Measurements from ENCODE around the gene PIEZO2.

The PIEZO2 gene

GRCh38 chr18:11042247-11042646 lies 107.1 kb downstream of the PIEZO2 start:
- DNase-seq (ENCODE audit: low read depth) = no peak
- no peak for TF ChIP-seq CTCF (conservative IDR thresholded peaks at IDR 0.05; ENCODE audit: low read length)
- no peak overlapping the region for H3K4me3 ChIP-seq (ENCODE audit: low read length)

GRCh38 chr18:11040823-11041656 lies 108.3 kb downstream of the PIEZO2 start:
- peak; percentile 42 for DNase-seq (ENCODE audit: low read depth)
- no peak overlapping the region for H3K4me3 ChIP-seq (ENCODE audit: low read length)
- peak; percentile 87 for TF ChIP-seq CTCF (conservative IDR thresholded peaks at IDR 0.05; ENCODE audit: low read length)

GRCh38 chr18:11040359-11040758 lies 109.0 kb downstream of the PIEZO2 start:
- DNase-seq (ENCODE audit: low read depth) = no peak
- no peak overlapping the region for H3K4me3 ChIP-seq (ENCODE audit: low read length)
- no peak for TF ChIP-seq CTCF (conservative IDR thresholded peaks at IDR 0.05; ENCODE audit: low read length)

GRCh38 chr18:11037533-11038240 lies 111.7 kb downstream of the PIEZO2 start:
- no peak overlapping the region for H3K4me3 ChIP-seq (ENCODE audit: low read length)
- no peak for DNase-seq (ENCODE audit: low read depth)
- no peak for TF ChIP-seq CTCF (conservative IDR thresholded peaks at IDR 0.05; ENCODE audit: low read length)

DNA sequence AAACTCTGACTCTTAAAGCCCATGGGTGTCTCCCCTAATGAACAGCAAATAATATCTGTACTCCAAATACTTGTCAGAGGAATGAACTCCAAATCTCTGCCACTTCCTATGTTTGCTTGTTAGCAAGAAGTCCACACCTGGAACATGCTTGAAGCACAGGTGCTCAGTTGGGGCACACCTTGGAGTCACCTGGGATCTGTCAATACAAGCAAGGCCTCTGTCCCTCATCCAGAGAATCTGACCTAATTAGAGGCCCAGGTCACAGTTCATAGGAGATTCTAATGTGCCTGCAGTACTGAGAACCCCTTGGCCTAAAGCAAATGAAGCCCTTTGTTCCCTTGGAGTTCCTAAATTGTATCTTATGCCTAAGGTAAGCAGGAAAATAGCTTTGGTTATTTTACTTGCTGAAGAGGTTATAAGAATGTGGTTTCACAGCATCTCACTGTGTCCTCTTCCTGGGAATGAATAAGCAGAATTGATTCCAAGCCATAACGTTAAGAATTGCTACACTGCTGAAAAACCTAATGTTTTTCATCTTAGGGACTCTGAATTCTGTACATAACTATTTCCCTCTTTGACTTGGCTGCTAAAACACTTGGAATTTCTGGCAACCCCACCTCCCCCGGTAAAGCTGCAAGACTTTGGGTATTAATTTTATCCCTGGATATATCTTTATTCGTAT lies 113.4 kb downstream of the PIEZO2 start:
- H3K4me3 ChIP-seq (ENCODE audit: low read length) = no peak overlapping the region
- no peak for TF ChIP-seq CTCF (conservative IDR thresholded peaks at IDR 0.05; ENCODE audit: low read length)
- DNase-seq (ENCODE audit: low read depth) = no peak

DNA sequence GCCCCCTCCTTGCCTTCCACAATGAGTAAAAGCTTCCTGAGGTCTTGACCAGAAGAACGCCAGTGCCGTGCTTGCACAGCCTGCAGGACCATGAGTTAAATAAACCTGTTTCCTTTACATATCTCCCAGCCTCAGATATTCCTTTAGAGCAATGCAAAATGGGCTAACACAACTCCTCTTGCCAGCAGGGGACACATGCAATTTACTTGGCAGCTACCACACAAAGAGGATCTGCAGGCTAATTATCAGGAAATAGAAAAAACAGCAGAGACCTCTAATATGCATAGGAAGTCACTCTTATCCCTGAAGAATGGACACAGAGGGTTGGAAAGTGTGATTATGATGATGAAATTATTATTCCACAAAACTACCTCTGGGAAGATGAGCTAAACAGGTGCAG lies 114.0 kb downstream of the PIEZO2 start:
- no peak overlapping the region for H3K4me3 ChIP-seq (ENCODE audit: low read length)
- no peak for DNase-seq (ENCODE audit: low read depth)
- TF ChIP-seq CTCF (conservative IDR thresholded peaks at IDR 0.05; ENCODE audit: low read length) = no peak

All from AG10803 (cell line).